Endothelial cell (in vitro differentiated cells): Measurements from ENCODE around the gene SCAF1. TPM values are rescaled to one million over a fixed set of nuclear protein-coding genes. Genes with fewer than 3 reads are reported as not detected.
"Not testable (repeated sequence)": the region's sequence is repeated elsewhere in the genome, so short reads cannot be mapped to it uniquely, and the experiment has no call there.

Experiments used
- DNase-seq: peaks from one replicate; pipeline ENCODE4 v3.0.0; 2021; ENCODE audit warnings: low spot score
- H3K27ac Mint-ChIP-seq: one replicate; pipeline ENCODE4 v1.8.0; 2021; ENCODE audit warnings: mixed read lengths, inconsistent platforms; ENCODE audit not compliant: unreplicated experiment
- H3K27me3 Mint-ChIP-seq: one replicate; pipeline ENCODE4 v1.8.0; 2021; ENCODE audit warnings: mild to moderate bottlenecking, moderate library complexity, mixed read lengths, inconsistent platforms; ENCODE audit not compliant: unreplicated experiment
- H3K36me3 Mint-ChIP-seq: one replicate; pipeline ENCODE4 v1.8.0; 2021; ENCODE audit warnings: mild to moderate bottlenecking, low read depth, mixed read lengths, inconsistent platforms; ENCODE audit not compliant: unreplicated experiment
- H3K4me1 Mint-ChIP-seq: one replicate; pipeline ENCODE4 v1.8.0; 2021; ENCODE audit warnings: mild to moderate bottlenecking, mixed read lengths, inconsistent platforms; ENCODE audit not compliant: unreplicated experiment
- H3K4me3 Mint-ChIP-seq: one replicate; pipeline ENCODE4 v1.8.0; 2021; ENCODE audit warnings: mild to moderate bottlenecking, mixed read lengths, inconsistent platforms; ENCODE audit not compliant: unreplicated experiment
- H3K9me3 Mint-ChIP-seq: one replicate; pipeline ENCODE4 v1.8.0; 2021; ENCODE audit warnings: mixed read lengths, inconsistent platforms; ENCODE audit not compliant: unreplicated experiment
- total RNA-seq: library from RNA; stranded (reverse); fragmentation: NEBNext Ultra II Directional; extraction: Animal tissue kit (Norgen Biotek cat#: 25700); gene quantifications from one replicate; pipeline ENCODE4 v1.2.1, GENCODE V29; 2021; ENCODE audit not compliant: unreplicated experiment
- TF ChIP-seq, protein P1 (sequence below): fragments of 200-600 bp; sonication (generic); IDR thresholded peaks from one replicate; pipeline ENCODE4 v1.5.0; 2021; ENCODE audit warnings: antibody characterized with exemption; ENCODE audit not compliant: unreplicated experiment

The SCAF1 gene
- total RNA-seq, 1 donor from 2014 or later = 90.3 TPM

DNA sequence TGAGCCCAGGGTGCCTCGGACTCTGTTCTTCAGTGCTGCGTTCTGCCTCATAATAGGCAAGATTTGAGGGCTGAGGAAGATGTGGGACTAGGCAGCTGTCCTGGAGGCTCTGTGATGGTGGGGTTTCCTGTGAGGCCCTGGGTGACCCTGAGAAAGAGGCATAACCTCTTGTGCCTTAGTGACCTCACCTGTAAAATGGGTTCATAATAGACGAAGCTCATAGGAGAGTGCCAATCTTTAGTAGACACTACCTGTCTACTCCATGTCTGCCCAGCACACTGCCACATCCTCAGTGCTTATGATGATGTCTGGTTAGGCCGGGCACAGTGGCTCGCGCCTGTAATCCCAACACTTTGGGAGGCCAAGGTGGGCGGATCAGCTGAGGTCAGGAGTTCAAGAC, 25.5 kb upstream of the SCAF1 start:
- Mint-ChIP-seq H3K4me1 (no peaks in the 10 kb centered on the region), H3K36me3 (peaks cover 49% of the 10 kb centered on the region), H3K27me3 (peaks cover 7% of the 10 kb centered on the region), H3K27ac (no peak overlapping the region), H3K9me3 (no peaks in the 10 kb centered on the region), H3K4me3 (no peak overlapping the region)
- DNase-seq = no peak
- TF ChIP-seq, protein P1, sequence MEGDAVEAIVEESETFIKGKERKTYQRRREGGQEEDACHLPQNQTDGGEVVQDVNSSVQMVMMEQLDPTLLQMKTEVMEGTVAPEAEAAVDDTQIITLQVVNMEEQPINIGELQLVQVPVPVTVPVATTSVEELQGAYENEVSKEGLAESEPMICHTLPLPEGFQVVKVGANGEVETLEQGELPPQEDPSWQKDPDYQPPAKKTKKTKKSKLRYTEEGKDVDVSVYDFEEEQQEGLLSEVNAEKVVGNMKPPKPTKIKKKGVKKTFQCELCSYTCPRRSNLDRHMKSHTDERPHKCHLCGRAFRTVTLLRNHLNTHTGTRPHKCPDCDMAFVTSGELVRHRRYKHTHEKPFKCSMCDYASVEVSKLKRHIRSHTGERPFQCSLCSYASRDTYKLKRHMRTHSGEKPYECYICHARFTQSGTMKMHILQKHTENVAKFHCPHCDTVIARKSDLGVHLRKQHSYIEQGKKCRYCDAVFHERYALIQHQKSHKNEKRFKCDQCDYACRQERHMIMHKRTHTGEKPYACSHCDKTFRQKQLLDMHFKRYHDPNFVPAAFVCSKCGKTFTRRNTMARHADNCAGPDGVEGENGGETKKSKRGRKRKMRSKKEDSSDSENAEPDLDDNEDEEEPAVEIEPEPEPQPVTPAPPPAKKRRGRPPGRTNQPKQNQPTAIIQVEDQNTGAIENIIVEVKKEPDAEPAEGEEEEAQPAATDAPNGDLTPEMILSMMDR = no peak

DNA sequence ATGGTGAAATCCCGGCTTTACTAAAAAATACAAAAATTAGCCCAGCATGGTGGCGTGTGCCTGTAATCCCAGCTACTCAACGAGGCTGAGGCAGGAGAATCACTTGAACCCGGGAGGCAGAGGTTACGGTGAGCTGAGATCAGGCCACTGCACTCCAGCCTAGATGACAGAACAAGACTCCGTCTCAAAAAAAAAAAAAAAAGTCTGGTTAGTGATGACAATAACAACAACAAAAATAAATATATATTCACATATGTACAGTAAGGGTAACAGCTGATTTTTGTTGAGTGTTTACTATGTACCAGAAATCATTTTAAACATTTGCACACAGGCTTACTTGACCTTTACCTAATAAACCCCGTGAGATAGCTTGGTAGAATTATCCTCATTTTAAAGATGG, 25.1 kb upstream of the SCAF1 start:
- Mint-ChIP-seq H3K27me3 (peaks cover 7% of the 10 kb centered on the region), H3K36me3 (peaks cover 49% of the 10 kb centered on the region), H3K9me3 (no peaks in the 10 kb centered on the region), H3K4me1 (no peaks in the 10 kb centered on the region), H3K27ac (no peak overlapping the region), H3K4me3 (no peak overlapping the region)
- TF ChIP-seq, protein P1 = no peak
- no peak for DNase-seq

DNA sequence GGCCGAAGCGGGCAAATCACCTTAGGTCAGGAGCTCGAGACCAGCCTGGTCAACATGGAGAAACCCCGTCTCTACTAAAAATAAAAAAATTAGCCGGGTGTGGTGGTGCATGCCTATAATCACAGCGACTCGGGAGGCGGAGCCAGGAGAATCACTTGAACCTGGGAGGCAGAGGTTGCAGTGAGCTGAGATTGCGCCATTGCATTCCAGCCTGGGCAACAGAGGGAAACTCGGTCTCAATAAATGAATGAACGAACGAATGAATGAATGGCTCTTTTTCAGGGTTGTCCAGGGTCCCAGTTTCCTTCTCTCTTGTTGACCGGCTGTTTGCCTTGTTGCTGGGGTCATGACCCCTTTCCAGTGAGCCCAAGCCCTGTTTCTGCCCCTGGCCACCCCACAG, 24.1 kb upstream of the SCAF1 start:
- not testable (repeated sequence) for H3K4me1 Mint-ChIP-seq, DNase-seq, H3K27ac Mint-ChIP-seq, H3K9me3 Mint-ChIP-seq, H3K27me3 Mint-ChIP-seq
- H3K4me3 Mint-ChIP-seq = peak overlapping the region; percentile 47
- H3K36me3 Mint-ChIP-seq = peaks cover 47% of the 10 kb centered on the region

DNA sequence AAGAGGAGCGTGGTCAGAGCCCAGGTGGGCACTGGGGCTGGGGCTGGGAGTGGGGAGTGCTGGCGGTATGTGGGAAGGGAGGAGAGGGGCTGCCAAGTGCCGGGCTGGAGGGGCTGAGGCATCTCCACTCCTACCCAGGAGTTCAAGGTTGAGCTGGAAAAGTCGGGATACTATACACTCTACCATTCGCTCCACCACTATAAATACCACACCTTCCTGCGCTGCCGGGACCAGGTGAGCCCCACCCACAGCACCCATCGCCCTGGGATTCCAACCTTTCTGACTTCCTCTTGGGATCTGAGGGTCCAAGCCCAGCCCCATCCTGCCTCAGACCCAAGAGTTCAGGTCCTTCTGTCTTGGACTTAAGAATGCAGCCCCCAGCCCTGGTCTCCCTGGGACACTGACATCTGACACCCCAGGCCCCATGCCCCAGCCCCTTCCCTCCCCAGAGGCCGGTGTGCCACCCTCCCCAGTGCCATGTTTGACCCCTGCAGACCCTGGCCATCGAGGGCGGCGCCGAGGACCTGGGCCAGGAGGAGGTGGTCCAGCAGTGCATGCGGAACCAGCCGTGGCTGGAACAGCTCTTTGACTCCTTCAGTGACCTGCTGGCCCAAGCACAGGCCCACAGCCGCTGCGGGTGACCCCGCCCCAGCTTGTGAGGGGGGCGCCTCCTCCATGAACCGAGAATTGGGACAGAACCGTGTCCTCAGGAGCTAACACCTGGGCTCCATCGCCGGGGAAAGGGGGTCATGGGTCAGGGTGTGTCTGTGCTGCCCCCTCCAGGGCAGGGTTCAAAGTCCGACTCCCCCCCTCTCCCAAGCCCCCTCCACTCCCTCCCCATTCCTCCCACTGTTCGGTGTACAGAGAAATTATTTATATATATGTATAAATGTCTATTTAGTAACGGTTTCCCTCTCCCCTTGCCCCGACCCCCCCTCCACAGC, 16.8 kb upstream of the SCAF1 start:
- Mint-ChIP-seq H3K4me1 (no peaks in the 10 kb centered on the region), H3K27ac (no peak overlapping the region), H3K9me3 (no peaks in the 10 kb centered on the region), H3K27me3 (peaks cover 4% of the 10 kb centered on the region), H3K4me3 (no peak overlapping the region), H3K36me3 (peaks cover 30% of the 10 kb centered on the region)
- TF ChIP-seq, protein P1 = no peak
- no peak for DNase-seq

DNA sequence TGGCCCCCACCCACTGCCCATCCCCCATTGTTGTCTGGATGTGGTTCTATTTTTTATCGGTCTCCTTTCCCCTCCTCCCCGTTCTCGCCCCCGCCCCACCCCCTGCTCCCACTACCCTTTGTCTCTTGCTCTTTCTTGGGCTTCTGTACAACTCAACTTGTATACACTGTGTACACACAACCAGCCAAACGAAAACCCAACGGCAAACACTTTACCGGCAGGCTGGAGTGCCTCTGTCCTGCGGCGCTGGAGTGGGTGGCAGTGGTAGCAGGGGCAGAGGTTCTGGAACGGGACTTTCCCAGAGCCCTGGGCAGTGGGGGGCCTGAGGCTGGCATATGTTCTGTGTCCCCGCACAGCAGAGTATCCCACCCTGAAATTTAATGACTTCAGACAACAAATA, 15.8 kb upstream of the SCAF1 start:
- no peak for DNase-seq
- Mint-ChIP-seq H3K36me3 (peaks cover 29% of the 10 kb centered on the region), H3K27me3 (peaks cover 4% of the 10 kb centered on the region), H3K9me3 (no peaks in the 10 kb centered on the region), H3K4me1 (no peaks in the 10 kb centered on the region), H3K27ac (no peak overlapping the region), H3K4me3 (no peak overlapping the region)
- TF ChIP-seq, protein P1 = no peak
